GM12878 (cell line): ENCODE measurements around the gene PHLDA3. TPM values are rescaled to one million over a fixed set of nuclear protein-coding genes. Genes with fewer than 3 reads are reported as not detected.

Experiments used
- CREB1 ChIP-seq: IDR thresholded peaks from 2 replicates; pipeline ENCODE4 v1.6.1; 2012; ENCODE audit warnings: low read depth, mild to moderate bottlenecking, inconsistent platforms
- EGR1 ChIP-seq, 2 experiments: IDR thresholded peaks; 1 replicate in 1 of 2; 2 replicates in 1 of 2; pipeline ENCODE4 v1.6.1; 2011 to 2012; ENCODE audit warnings: low read depth in 2 of 2, low read length in 2 of 2, borderline replicate concordance in 1 of 2, mild to moderate bottlenecking in 1 of 2, moderate library complexity in 1 of 2
- FOXM1 ChIP-seq: IDR thresholded peaks from 2 replicates; pipeline ENCODE4 v1.6.1; 2012; ENCODE audit warnings: low read depth, mild to moderate bottlenecking, inconsistent platforms, low read length, moderate library complexity
- MXI1 ChIP-seq: fragments of 150-350 bp; IDR thresholded peaks from 2 replicates; pipeline ENCODE4 v1.6.1; 2011; ENCODE audit warnings: low read depth, mild to moderate bottlenecking, inconsistent platforms, low read length, improper control_type of control experiment
- POLR2A ChIP-seq: IDR thresholded peaks from 2 replicates; pipeline ENCODE4 v1.6.1; 2011; ENCODE audit warnings: low read depth, mild to moderate bottlenecking, low read length
- RAD51 ChIP-seq: fragments of 450-650 bp; IDR thresholded peaks from 2 replicates; pipeline ENCODE4 v1.6.1; 2016; ENCODE audit warnings: moderate library complexity, mild to moderate bottlenecking, inconsistent platforms
- SPI1 ChIP-seq: IDR thresholded peaks from 2 replicates; pipeline ENCODE4 v1.6.1; 2011; ENCODE audit warnings: low read depth, mild to moderate bottlenecking, low read length, moderate library complexity, borderline replicate concordance; ENCODE audit not compliant: insufficient read depth
- ZNF274 ChIP-seq: IDR thresholded peaks from one replicate; pipeline ENCODE4 v1.8.0; 2011; ENCODE audit not compliant: insufficient read length, insufficient read depth
- polyA plus RNA-seq, 11 experiments: library from polyadenylated mRNA; depleted of rRNA in 4 of 11; unstranded in 6 of 11; stranded (reverse) in 5 of 11; fragments of >200 nt; fragmentation: Nextera tagmentation in 4 of 11; fragmentation: Illumina TruSeq in 1 of 11; extraction: Ambion mirVana in 4 of 11; extraction: Trizol in 1 of 11; gene quantifications; 1 replicate in 1 of 11; 2 replicates in 10 of 11; pipeline versions ENCODE4 v1.2.1 to v1.2.3, GENCODE V29; 2011 to 2016; ENCODE audit warnings: inconsistent platforms in 2 of 11, missing spikeins in 2 of 11, low read depth in 1 of 11
- total RNA-seq, 4 experiments: library from RNA; depleted of rRNA in 3 of 4; stranded (reverse); fragments of >200 nt in 3 of 4; fragmentation: Illumina TruSeq in 1 of 4; extraction: Trizol in 1 of 4; gene quantifications; 2 replicates each; pipeline versions ENCODE4 v1.2.1 to v1.2.3, GENCODE V29; 2013 to 2021
- TF ChIP-seq, protein P1 (sequence below): fragments of 450-650 bp; IDR thresholded peaks from 2 replicates; pipeline ENCODE4 v1.6.1; 2017; ENCODE audit warnings: mild to moderate bottlenecking, moderate library complexity

The PHLDA3 gene
- total and polyA plus RNA-seq, 10 of the 15 experiments (the other 5 are each of a cell fraction or from before 2014, with no cell fraction given), result 0.60 to 57.4 (median 21.8) TPM

DNA sequence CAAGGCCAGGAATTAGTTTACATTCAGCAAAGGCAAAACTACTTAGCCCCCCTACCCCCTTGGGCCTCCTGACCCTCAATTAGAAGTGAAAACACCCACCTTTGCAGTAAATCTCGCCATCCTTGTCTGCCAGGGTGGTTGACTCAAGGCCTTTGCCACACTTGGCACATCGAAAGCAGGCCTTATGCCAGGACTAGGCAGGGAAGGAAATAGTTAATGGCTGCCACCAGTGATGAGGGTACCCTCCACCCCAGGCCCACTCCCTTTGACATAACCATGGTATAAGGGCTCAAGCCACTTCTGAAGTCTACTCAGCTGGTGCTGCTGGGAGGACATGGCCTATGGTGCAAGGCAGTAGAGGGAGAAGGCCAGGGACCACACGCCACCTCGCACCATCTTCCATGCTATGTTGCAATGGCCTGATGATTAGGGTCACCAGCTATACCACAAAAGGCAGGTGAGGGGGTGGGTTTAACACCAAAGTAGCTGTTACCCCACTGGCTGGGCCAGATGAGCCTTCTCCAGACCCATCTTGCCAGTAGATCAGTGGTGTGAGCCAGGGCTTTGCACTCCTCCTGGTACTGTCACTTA, 16.3 kb upstream of the PHLDA3 start (continued):
- TF ChIP-seq, protein P1, sequence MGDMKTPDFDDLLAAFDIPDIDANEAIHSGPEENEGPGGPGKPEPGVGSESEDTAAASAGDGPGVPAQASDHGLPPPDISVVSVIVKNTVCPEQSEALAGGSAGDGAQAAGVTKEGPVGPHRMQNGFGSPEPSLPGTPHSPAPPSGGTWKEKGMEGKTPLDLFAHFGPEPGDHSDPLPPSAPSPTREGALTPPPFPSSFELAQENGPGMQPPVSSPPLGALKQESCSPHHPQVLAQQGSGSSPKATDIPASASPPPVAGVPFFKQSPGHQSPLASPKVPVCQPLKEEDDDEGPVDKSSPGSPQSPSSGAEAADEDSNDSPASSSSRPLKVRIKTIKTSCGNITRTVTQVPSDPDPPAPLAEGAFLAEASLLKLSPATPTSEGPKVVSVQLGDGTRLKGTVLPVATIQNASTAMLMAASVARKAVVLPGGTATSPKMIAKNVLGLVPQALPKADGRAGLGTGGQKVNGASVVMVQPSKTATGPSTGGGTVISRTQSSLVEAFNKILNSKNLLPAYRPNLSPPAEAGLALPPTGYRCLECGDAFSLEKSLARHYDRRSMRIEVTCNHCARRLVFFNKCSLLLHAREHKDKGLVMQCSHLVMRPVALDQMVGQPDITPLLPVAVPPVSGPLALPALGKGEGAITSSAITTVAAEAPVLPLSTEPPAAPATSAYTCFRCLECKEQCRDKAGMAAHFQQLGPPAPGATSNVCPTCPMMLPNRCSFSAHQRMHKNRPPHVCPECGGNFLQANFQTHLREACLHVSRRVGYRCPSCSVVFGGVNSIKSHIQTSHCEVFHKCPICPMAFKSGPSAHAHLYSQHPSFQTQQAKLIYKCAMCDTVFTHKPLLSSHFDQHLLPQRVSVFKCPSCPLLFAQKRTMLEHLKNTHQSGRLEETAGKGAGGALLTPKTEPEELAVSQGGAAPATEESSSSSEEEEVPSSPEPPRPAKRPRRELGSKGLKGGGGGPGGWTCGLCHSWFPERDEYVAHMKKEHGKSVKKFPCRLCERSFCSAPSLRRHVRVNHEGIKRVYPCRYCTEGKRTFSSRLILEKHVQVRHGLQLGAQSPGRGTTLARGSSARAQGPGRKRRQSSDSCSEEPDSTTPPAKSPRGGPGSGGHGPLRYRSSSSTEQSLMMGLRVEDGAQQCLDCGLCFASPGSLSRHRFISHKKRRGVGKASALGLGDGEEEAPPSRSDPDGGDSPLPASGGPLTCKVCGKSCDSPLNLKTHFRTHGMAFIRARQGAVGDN, result no peak
- TF ChIP-seq RAD51 (no peak), ZNF274 (no peak), CREB1 (no peak), EGR1 (IDR thresholded peaks at IDR 0.05; ENCODE audit: borderline replicate concordance in 1 of 2, low read depth in 2 of 2, low read length in 2 of 2) (no peak), SPI1 (no peak), MXI1 (no peak), FOXM1 (no peak), POLR2A (no peak)
